H9 (cell line): ENCODE data around the gene NOP56. TPM values are rescaled to one million over a fixed set of nuclear protein-coding genes. Genes with fewer than 3 reads are reported as not detected.
A peak's percentile ranks its signal among the peaks of the same experiment; 100 is the strongest.

Experiments
- DNase-seq: peaks from one replicate; pipeline ENCODE4 v3.0.0-alpha.2; 2017
- H2AFZ ChIP-seq: one replicate; pipeline ENCODE4 v1.6.1; 2013; ENCODE audit warnings: mild to moderate bottlenecking, low read length, control low read depth, moderate library complexity
- H2AK5ac ChIP-seq: 2 replicates; pipeline ENCODE4 v1.6.1; 2013; ENCODE audit warnings: low read length, control low read depth, mixed read lengths; ENCODE audit not compliant: insufficient read length
- H2BK120ac ChIP-seq: one replicate; pipeline ENCODE4 v1.6.1; 2013; ENCODE audit warnings: low read depth, mild to moderate bottlenecking, low read length, control low read depth, inconsistent platforms; ENCODE audit not compliant: poor library complexity, severe bottlenecking
- H2BK12ac ChIP-seq: 2 replicates; pipeline ENCODE4 v1.6.1; 2013; ENCODE audit warnings: low read length, control low read depth, mixed read lengths, low read depth; ENCODE audit not compliant: insufficient read length
- H2BK15ac ChIP-seq: 2 replicates; pipeline ENCODE4 v1.6.1; 2013; ENCODE audit warnings: low read depth, low read length, control low read depth
- H2BK20ac ChIP-seq: one replicate; pipeline ENCODE4 v1.6.1; 2013; ENCODE audit warnings: low read depth, mild to moderate bottlenecking, low read length, control low read depth, inconsistent platforms; ENCODE audit not compliant: poor library complexity, severe bottlenecking
- H2BK5ac ChIP-seq: 2 replicates; pipeline ENCODE4 v1.6.1; 2013; ENCODE audit warnings: low read length, control low read depth, mixed read lengths; ENCODE audit not compliant: insufficient read length
- H3K14ac ChIP-seq: 2 replicates; pipeline ENCODE4 v1.6.1; 2013; ENCODE audit warnings: low read length, control low read depth; ENCODE audit not compliant: insufficient read depth
- H3K18ac ChIP-seq: 2 replicates; pipeline ENCODE4 v1.6.1; 2013; ENCODE audit warnings: low read depth, mild to moderate bottlenecking, mixed read lengths, low read length, control low read depth; ENCODE audit not compliant: insufficient read length
- H3K23ac ChIP-seq: 2 replicates; pipeline ENCODE4 v1.6.1; 2013; ENCODE audit warnings: low read length, control low read depth, mixed read lengths, low read depth; ENCODE audit not compliant: insufficient read length
- H3K23me2 ChIP-seq: 2 replicates; pipeline ENCODE4 v1.6.1; 2013; ENCODE audit warnings: low read depth, mild to moderate bottlenecking, mixed read lengths, low read length, control low read depth; ENCODE audit not compliant: insufficient read length, poor library complexity, severe bottlenecking
- H3K27ac ChIP-seq: 2 replicates; pipeline ENCODE4 v1.5.1; 2013; ENCODE audit warnings: low read length, control low read depth, mixed read lengths, low read depth; ENCODE audit not compliant: insufficient read length
- H3K27me3 ChIP-seq: 2 replicates; pipeline ENCODE4 v1.6.1; 2013; ENCODE audit warnings: low read length, control low read depth, inconsistent platforms; ENCODE audit not compliant: insufficient read depth
- H3K4ac ChIP-seq: 2 replicates; pipeline ENCODE4 v1.6.1; 2013; ENCODE audit warnings: low read depth, mild to moderate bottlenecking, control low read depth, inconsistent platforms, low read length, moderate library complexity
- H3K4me1 ChIP-seq: 2 replicates; pipeline ENCODE4 v1.6.1; 2013; ENCODE audit warnings: low read length, control low read depth, inconsistent platforms; ENCODE audit not compliant: insufficient read depth
- H3K4me2 ChIP-seq: 2 replicates; pipeline ENCODE4 v1.6.1; 2013; ENCODE audit warnings: low read length, control low read depth, mixed read lengths; ENCODE audit not compliant: insufficient read length, insufficient read depth
- H3K56ac ChIP-seq: 2 replicates; pipeline ENCODE4 v1.6.1; 2013; ENCODE audit warnings: low read depth, mild to moderate bottlenecking, mixed read lengths, low read length, control low read depth; ENCODE audit not compliant: insufficient read length
- H3K79me1 ChIP-seq: 2 replicates; pipeline ENCODE4 v1.6.1; 2013; ENCODE audit warnings: low read depth, mild to moderate bottlenecking, moderate library complexity, low read length, control low read depth, inconsistent platforms; ENCODE audit not compliant: insufficient read depth, poor library complexity, severe bottlenecking
- H3K79me2 ChIP-seq: 2 replicates; pipeline ENCODE4 v1.6.1; 2013; ENCODE audit warnings: low read length, control low read depth, inconsistent platforms; ENCODE audit not compliant: insufficient read depth
- H3K9ac ChIP-seq: 2 replicates; pipeline ENCODE4 v1.6.1; 2013; ENCODE audit warnings: low read length, control low read depth, mixed read lengths; ENCODE audit not compliant: insufficient read length; ENCODE audit errors: extremely low read depth
- H3K9me3 ChIP-seq: one replicate; pipeline ENCODE4 v1.6.1; 2013; ENCODE audit warnings: low read depth, low read length, inconsistent platforms; ENCODE audit not compliant: control insufficient read depth
- H3T11ph ChIP-seq: one replicate; pipeline ENCODE4 v1.6.1; 2013; ENCODE audit warnings: mild to moderate bottlenecking, low read length, control low read depth, inconsistent platforms
- H4K20me1 ChIP-seq: one replicate; pipeline ENCODE4 v1.6.1; 2013; ENCODE audit not compliant: control insufficient read depth, insufficient read length, insufficient read depth
- H4K5ac ChIP-seq: 2 replicates; pipeline ENCODE4 v1.6.1; 2013; ENCODE audit warnings: low read depth, mild to moderate bottlenecking, mixed read lengths, low read length, control low read depth; ENCODE audit not compliant: insufficient read length
- H4K8ac ChIP-seq: replicated peaks from 2 replicates; pipeline ENCODE4 v1.6.1; 2013; ENCODE audit warnings: low read length, control low read depth, mixed read lengths, low read depth; ENCODE audit not compliant: insufficient read length
- H4K91ac ChIP-seq: 2 replicates; pipeline ENCODE4 v1.6.1; 2013; ENCODE audit warnings: low read depth, mild to moderate bottlenecking, moderate library complexity, mixed read lengths, low read length, control low read depth; ENCODE audit not compliant: insufficient read length
- H3K27ac Mint-ChIP-seq, 3 experiments: 2 replicates in 2 of 3; 3 replicates in 1 of 3; pipeline ENCODE4 v1.8.0; 2020 to 2021; ENCODE audit warnings: mixed read lengths in 3 of 3, mild to moderate bottlenecking in 1 of 3, moderate library complexity in 1 of 3
- H3K27me3 Mint-ChIP-seq: 2 replicates; pipeline ENCODE4 v1.8.0; 2021; ENCODE audit warnings: low read depth, mild to moderate bottlenecking, moderate library complexity, mixed read lengths
- H3K36me3 Mint-ChIP-seq, 3 experiments: 2 replicates in 2 of 3; 3 replicates in 1 of 3; pipeline ENCODE4 v1.8.0; 2020 to 2021; ENCODE audit warnings: low read depth in 3 of 3, mixed read lengths in 3 of 3; ENCODE audit not compliant: insufficient read depth in 1 of 3
- H3K4me1 Mint-ChIP-seq, 2 experiments: 2 replicates each; pipeline ENCODE4 v1.8.0; 2020; ENCODE audit warnings: mixed read lengths in 2 of 2
- H3K4me3 Mint-ChIP-seq, 2 experiments: 2 replicates in 1 of 2; 3 replicates in 1 of 2; pipeline ENCODE4 v1.8.0; 2020 to 2021; ENCODE audit warnings: mild to moderate bottlenecking in 2 of 2, mixed read lengths in 2 of 2, moderate library complexity in 1 of 2
- H3K9me3 Mint-ChIP-seq, 2 experiments: 2 replicates in 1 of 2; 3 replicates in 1 of 2; pipeline ENCODE4 v1.8.0; 2020; ENCODE audit warnings: mild to moderate bottlenecking in 2 of 2, mixed read lengths in 2 of 2, moderate library complexity in 1 of 2
- CTCF ChIP-seq: fragments of 200-600 bp; sonication (generic); conservative IDR thresholded peaks from 3 replicates; pipeline ENCODE4 v1.8.0; 2021; ENCODE audit warnings: antibody characterized with exemption, mild to moderate bottlenecking
- WGBS: extraction: QIAGEN DNeasy Blood & Tissue Kit; methylation state at CpG from one replicate; pipeline ENCODE4 v1.1.7; 2013; ENCODE audit warnings: missing lambda C conversion rate, low lambda C conversion rate, mixed read lengths; ENCODE audit not compliant: insufficient read length; ENCODE audit errors: extremely low coverage; 5-methylcytosine and 5-hydroxymethylcytosine counted together
- total RNA-seq: library from RNA; stranded (reverse); gene quantifications from 2 replicates; pipeline ENCODE4 v1.2.1, GENCODE V29; 2021

The NOP56 gene
- total RNA-seq, 1 experiment from 2014 or later = 774 TPM

- H3K36me3 Mint-ChIP-seq = peaks cover 24 to 42% (median 32%) of the 10 kb centered on the region in 3 experiments
- Histone ChIP-seq H3T11ph (peak within 1 kb of the TSS; percentile 86), H3K23me2 (peaks cover 10% of the 10 kb centered on the region), H3K14ac (peak within 1 kb of the TSS; percentile 67; the same call in 1 of the 2 replicates), H3K23ac (no peak within 1 kb of the TSS), H2AFZ (no peak within 1 kb of the TSS), H3K79me1 (no peaks in the 10 kb centered on the region), H2BK120ac (peak within 1 kb of the TSS; percentile 29), H3K4me2 (peak within 1 kb of the TSS; percentile 93), H2BK5ac (no peak within 1 kb of the TSS), H2AK5ac (no peak within 1 kb of the TSS), H3K9me3 (no peaks in the 10 kb centered on the region), H3K27me3 (no peaks in the 10 kb centered on the region), H4K8ac (no peak within 1 kb of the TSS), H4K91ac (peak within 1 kb of the TSS; percentile 77), H3K4ac (peak within 1 kb of the TSS; percentile 52; the same call in 1 of the 2 replicates), H3K27ac (peak within 1 kb of the TSS; percentile 90), H3K79me2 (peaks cover 5% of the 10 kb centered on the region), H3K9ac (peak within 1 kb of the TSS; percentile 76), H4K20me1 (no peaks in the 10 kb centered on the region), H3K56ac (no peak within 1 kb of the TSS), H3K4me1 (0 out of 2 replicates have a peak, but pooled peaks cover 3% of the 10 kb centered on the region), H2BK12ac (no peak within 1 kb of the TSS), H4K5ac (peak within 1 kb of the TSS; percentile 89), H3K18ac (peak within 1 kb of the TSS; percentile 87), H2BK20ac (no peak within 1 kb of the TSS), H2BK15ac (no peak within 1 kb of the TSS)
- no peak for TF ChIP-seq CTCF
- H3K27ac Mint-ChIP-seq = peak within 1 kb of the TSS; percentile 91 to 99 (median 99)
- peak; percentile 92 for DNase-seq
- H3K27me3 Mint-ChIP-seq = peaks cover 31% of the 10 kb centered on the region
- H3K4me3 Mint-ChIP-seq = peak within 1 kb of the TSS; percentile 97
- no peaks in the 10 kb centered on the region; a peak in 1 of 5 replicates for H3K9me3 Mint-ChIP-seq
- H3K4me1 Mint-ChIP-seq = peaks cover 4 to 13% of the 10 kb centered on the region in 2 experiments
- WGBS = no CpG with 5 or more reads among the region's 49 CpGs
Measured at GRCh38 chr20:2663887-2664719, 11.7 kb downstream of the NOP56 start, which contains the start of gene IDH3B. Gene IDH3B, minus strand, starts transcription at chr20:2664216. Its CDS starts 28 bp downstream, at chr20:2664188.
